Cardiac fibroblast (primary cell): ENCODE data around the gene HOXD8.
A peak's percentile ranks its signal among the peaks of the same experiment; 100 is the strongest.

Source experiments
- DNase-seq, 2 donors: peaks; one replicate each; pipeline versions ENCODE4 v3.0.0 to v3.0.0-alpha.2; 2010; ENCODE audit warnings: low read depth in 2 of 2
- H3K4me3 ChIP-seq, 2 donors: replicated peaks in 1 of 2; 1 replicate in 1 of 2; 2 replicates in 1 of 2; pipeline ENCODE4 v1.5.1; 2011; ENCODE audit warnings: low read depth in 2 of 2, low read length in 2 of 2, mild to moderate bottlenecking in 2 of 2, moderate library complexity in 1 of 2
- CTCF ChIP-seq: IDR thresholded peaks from one replicate; pipeline ENCODE4 v1.5.1; 2011; ENCODE audit warnings: low read depth, mild to moderate bottlenecking, low read length, inconsistent platforms

HOXD8 gene

GRCh38 chr2:176128172-176128981, 1.1 kb upstream of the HOXD8 start:
- H3K4me3 ChIP-seq = no peak overlapping the region
- DNase-seq = no peak
- TF ChIP-seq CTCF = no peak

DNA sequence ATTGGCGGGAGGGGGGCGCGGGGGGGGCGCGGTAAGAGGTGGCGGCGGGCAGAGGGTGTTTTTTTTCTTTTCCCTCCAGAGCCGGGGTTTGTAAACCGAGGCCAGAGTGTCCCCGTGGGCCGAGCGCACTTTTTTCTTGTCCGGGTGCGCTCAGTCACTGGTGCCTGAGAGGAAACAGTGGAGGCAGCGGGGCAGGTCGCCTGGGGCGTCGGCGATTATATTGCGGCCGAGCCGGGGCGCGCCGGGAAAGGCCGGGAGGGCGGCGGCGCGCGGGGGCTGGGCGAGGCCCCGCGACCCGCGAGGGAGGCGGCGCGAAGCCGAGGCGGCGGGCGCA, 275 bp downstream of the HOXD8 start:
- no peak for TF ChIP-seq CTCF
- no peak for DNase-seq
- peak overlapping the region in 1 of 2 donors; percentile 15 for H3K4me3 ChIP-seq

GRCh38 chr2:176130147-176130956, 847 bp downstream of the HOXD8 start:
- H3K4me3 ChIP-seq = no peak overlapping the region
- TF ChIP-seq CTCF = no peak
- DNase-seq = no peak

DNA sequence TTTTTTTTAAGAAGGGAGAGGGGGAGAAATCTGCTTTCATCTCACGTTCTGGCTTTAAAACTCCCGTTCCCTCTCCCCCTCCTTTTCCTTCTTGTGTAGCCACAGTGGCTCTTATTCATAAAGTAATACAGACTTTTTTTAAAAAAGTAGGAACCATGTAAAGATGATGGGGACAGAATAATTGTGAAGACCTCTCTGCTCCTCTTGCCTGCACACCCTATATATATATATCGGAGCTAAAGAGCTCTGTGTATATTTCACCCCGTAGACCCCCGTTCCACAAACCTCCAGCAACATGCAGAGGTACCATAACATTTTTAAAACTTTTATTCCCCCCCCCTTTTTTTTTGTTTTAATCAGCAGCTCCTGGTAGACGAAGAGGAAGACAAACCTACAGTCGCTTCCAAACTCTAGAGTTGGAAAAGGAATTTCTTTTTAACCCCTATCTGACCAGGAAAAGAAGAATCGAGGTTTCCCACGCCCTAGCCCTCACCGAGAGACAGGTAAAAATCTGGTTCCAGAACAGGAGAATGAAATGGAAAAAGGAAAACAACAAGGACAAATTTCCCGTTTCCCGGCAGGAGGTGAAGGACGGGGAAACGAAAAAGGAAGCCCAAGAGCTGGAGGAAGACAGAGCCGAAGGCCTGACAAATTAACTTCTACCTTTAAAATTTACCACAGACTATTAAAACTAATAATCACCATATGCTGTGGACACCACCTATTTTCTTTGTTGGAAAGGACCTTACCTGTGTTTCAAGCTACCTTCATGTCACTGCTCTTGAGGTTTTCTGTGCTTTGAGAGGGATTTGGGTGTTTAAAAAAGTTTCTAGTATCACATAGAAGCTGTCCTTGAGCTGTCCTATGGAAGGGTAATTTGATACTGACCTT, 1.7 kb downstream of the HOXD8 start:
- H3K4me3 ChIP-seq = no peak overlapping the region
- no peak for DNase-seq

DNA sequence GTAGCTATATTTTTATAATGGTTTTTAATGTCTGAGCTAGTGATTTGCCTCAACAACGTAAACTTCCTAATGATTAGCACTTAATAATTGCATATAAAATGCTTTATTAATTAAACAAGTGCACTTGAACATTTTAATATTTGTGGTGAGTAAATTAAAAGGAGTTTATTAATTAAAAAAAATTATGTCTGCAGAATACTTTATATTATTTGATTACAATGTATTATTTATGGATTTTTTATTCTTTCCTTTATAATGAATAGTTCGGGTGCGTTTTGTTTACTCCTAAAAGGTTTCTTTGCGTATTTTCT, 2.3 kb downstream of the HOXD8 start:
- no peak overlapping the region for H3K4me3 ChIP-seq
- no peak for DNase-seq
- no peak for TF ChIP-seq CTCF

More for the DNA sequence above, 1.7 kb downstream of the HOXD8 start:
- no peak for TF ChIP-seq CTCF

GRCh38 chr2:176132205-176133171, 3.0 kb downstream of the HOXD8 start:
- DNase-seq = no peak
- no peak for TF ChIP-seq CTCF
- H3K4me3 ChIP-seq = no peak overlapping the region
